Lower lobe of right lung (tissue), 2 donors: ENCODE results near the gene EXOC3L4. TPM values are rescaled to one million over a fixed set of nuclear protein-coding genes. Genes with fewer than 3 reads are reported as not detected.
A peak's percentile ranks its signal among the peaks of the same experiment; 100 is the strongest.

Experiments used
- ATAC-seq, 2 donors: fragments of 200-7000 bp; cut with Tn5 transposase; one replicate each; pipeline ENCODE4 v1.9.1; 2020 to 2022; ENCODE audit warnings: mild to moderate bottlenecking in 2 of 2, moderate library complexity in 2 of 2
- DNase-seq: peaks from one replicate; pipeline ENCODE4 v3.0.0-alpha.2; 2020
- H3K27ac ChIP-seq: fragments of 200-600 bp; one replicate; pipeline ENCODE4 v1.8.0; 2022
- H3K27me3 ChIP-seq: fragments of 200-600 bp; one replicate; pipeline ENCODE4 v1.8.0; 2022; ENCODE audit warnings: low read depth
- H3K36me3 ChIP-seq: fragments of 200-600 bp; one replicate; pipeline ENCODE4 v1.8.0; 2022; ENCODE audit warnings: mild to moderate bottlenecking
- H3K4me1 ChIP-seq: fragments of 200-600 bp; one replicate; pipeline ENCODE4 v1.8.0; 2022
- H3K4me3 ChIP-seq: fragments of 200-600 bp; one replicate; pipeline ENCODE4 v1.8.0; 2022; ENCODE audit warnings: mild to moderate bottlenecking
- H3K9me3 ChIP-seq: fragments of 200-600 bp; one replicate; pipeline ENCODE4 v1.8.0; 2022
- intact Hi-C: fragments of 100-400 bp; cut with DNase I; formaldehyde crosslinking; loops from one replicate; pipeline ENCODE4 v1.11.0; 2022
- total RNA-seq: library from RNA; stranded (reverse); fragmentation: NEBNext Ultra II Directional; extraction: Animal tissue kit (Norgen Biotek cat#: 25700); gene quantifications from one replicate; pipeline ENCODE4 v1.2.1, GENCODE V29; 2021
- TF ChIP-seq, protein P1 (sequence below): fragments of 200-600 bp; IDR thresholded peaks from one replicate; pipeline ENCODE4 v1.8.0; 2022; ENCODE audit warnings: antibody characterized with exemption, mild to moderate bottlenecking
- donor health status: DM: no; HTN: yes; CAD: no; lungs with severe emphysema.

The EXOC3L4 gene
- total RNA-seq, 1 donor from 2014 or later, result 3.6 TPM

DNA sequence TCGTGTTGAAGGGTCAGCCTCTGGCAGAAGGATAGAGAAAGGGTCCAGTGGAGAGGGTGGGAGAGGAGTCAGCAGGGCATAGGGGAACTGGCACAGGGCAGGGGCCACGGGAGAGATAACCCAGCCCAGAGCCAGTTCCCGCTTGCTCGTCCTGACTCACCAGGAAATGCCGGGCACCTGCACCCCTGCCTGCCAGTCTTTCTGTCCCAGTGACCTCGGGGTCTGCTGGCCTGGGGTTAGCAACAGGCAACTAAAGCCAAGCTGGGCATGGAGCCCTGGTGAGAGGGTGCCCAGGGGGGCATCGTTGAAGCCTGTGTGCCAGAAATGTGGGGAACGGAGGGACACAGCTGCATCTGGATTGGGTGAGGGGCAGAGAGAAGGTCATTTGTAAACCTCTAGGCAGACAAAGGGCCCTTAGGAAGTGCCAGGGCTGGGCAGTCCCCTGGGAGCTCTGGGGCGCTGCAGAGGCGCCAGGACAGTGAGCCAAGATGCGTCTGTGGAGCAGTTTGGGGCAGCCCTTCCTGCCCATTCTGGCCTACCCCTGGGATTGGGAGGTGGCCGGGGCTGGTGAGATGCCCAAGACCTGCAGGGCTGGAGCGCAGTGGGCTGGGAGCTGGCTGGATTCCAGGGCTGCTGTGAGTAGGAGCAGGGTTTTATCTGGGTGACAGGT, 34.2 kb downstream of the EXOC3L4 start:
- no peak overlapping the region for H3K27ac ChIP-seq
- no peaks in the 10 kb centered on the region for H3K9me3 ChIP-seq
- peak; percentile 41 for DNase-seq
- TF ChIP-seq, protein P1, sequence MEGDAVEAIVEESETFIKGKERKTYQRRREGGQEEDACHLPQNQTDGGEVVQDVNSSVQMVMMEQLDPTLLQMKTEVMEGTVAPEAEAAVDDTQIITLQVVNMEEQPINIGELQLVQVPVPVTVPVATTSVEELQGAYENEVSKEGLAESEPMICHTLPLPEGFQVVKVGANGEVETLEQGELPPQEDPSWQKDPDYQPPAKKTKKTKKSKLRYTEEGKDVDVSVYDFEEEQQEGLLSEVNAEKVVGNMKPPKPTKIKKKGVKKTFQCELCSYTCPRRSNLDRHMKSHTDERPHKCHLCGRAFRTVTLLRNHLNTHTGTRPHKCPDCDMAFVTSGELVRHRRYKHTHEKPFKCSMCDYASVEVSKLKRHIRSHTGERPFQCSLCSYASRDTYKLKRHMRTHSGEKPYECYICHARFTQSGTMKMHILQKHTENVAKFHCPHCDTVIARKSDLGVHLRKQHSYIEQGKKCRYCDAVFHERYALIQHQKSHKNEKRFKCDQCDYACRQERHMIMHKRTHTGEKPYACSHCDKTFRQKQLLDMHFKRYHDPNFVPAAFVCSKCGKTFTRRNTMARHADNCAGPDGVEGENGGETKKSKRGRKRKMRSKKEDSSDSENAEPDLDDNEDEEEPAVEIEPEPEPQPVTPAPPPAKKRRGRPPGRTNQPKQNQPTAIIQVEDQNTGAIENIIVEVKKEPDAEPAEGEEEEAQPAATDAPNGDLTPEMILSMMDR, result no peak
- ATAC-seq, result no peak
- peaks cover 61% of the 10 kb centered on the region for H3K36me3 ChIP-seq
- no peak overlapping the region for H3K4me3 ChIP-seq
- H3K27me3 ChIP-seq, result no peaks in the 10 kb centered on the region
- peaks cover 62% of the 10 kb centered on the region for H3K4me1 ChIP-seq
- intact Hi-C loops, result no loop called here

DNA sequence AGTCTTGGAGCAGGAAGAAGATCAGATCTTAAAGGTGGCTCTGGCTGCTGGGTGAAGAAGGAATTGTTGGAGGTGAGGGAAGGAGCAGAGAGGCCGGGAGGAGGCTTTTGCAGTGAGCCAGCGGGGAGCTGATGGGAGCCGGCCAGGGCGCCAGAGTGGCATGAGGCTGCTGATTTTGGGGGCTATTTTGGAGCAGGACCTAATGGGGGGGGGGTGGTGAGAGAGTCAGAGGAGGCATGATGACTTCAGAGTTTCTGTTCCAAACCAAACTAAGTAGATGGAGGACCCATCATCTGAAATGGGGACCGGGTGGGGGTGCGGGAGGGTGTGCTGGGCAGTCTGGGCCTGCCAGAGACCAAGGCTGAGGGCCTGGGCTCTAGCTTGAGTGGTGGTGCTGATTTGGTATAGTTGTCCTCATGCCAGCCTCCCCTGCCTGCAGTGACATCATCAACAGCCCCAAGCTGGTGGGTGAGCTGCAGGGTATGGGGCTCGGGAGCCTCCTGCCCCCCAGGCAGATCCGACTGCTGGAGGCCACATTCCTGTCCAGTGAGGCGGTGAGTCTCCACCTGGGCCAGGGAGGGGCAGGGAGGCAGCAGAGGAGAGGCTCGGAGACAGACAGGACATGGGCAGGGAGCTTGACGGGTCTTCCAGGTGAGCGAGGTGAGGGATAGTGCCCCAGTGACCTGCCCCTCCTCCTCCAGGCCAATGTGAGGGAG, 34.9 kb downstream of the EXOC3L4 start:
- DNase-seq (no peak), ATAC-seq (no peak)
- Histone ChIP-seq H3K4me3 (no peak overlapping the region), H3K36me3 (peaks cover 66% of the 10 kb centered on the region), H3K9me3 (no peaks in the 10 kb centered on the region), H3K27ac (no peak overlapping the region), H3K4me1 (peaks cover 55% of the 10 kb centered on the region), H3K27me3 (no peaks in the 10 kb centered on the region)
- intact Hi-C loops, result no loop called here
- TF ChIP-seq, protein P1, result no peak

- no peak for DNase-seq
These were observed 35.7 kb downstream of the EXOC3L4 start for GRCh38 chr14:103130017-103130764.

GRCh38 chr14:103130965-103131364, 36.4 kb downstream of the EXOC3L4 start:
- Histone ChIP-seq H3K27ac (no peak overlapping the region), H3K4me3 (no peak overlapping the region), H3K36me3 (peaks cover 81% of the 10 kb centered on the region), H3K9me3 (no peaks in the 10 kb centered on the region), H3K27me3 (no peaks in the 10 kb centered on the region), H3K4me1 (peaks cover 40% of the 10 kb centered on the region)
- intact Hi-C loops, result no loop called here
- no peak for DNase-seq
- TF ChIP-seq, protein P1, result no peak
- no peak for ATAC-seq

More at GRCh38 chr14:103130017-103130764, 35.7 kb downstream of the EXOC3L4 start:
- no peaks in the 10 kb centered on the region for H3K27me3 ChIP-seq
- TF ChIP-seq, protein P1, result no peak
- no peak overlapping the region for H3K4me3 ChIP-seq
- ATAC-seq, result no peak
- H3K9me3 ChIP-seq, result no peaks in the 10 kb centered on the region
- H3K4me1 ChIP-seq, result peaks cover 48% of the 10 kb centered on the region
- intact Hi-C loops, result no loop called here
- H3K36me3 ChIP-seq, result peaks cover 74% of the 10 kb centered on the region
- H3K27ac ChIP-seq, result no peak overlapping the region

DNA sequence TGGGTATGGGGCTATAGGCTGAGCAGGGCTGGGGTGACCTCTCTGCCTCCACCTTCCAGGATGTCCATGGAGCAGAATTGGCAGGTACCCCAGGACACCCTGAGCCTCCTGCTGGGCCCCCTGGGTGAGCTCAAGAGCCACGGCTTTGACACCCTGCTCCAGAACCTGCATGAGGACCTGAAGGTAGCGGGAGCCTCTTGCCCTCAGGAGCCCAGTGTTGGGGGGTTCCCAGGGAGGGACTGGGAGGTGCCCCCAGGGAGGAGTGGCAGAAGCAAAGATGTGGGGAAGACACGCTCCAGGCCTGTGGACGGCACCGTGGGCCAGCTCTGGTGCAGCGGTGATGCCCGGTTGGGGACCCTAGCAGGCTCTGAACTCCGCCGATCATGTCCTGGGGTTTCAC, 37.1 kb downstream of the EXOC3L4 start:
- H3K36me3 ChIP-seq, result peaks cover 84% of the 10 kb centered on the region

More for the DNA sequence above, 37.1 kb downstream of the EXOC3L4 start:
- no peak overlapping the region for H3K4me3 ChIP-seq
- TF ChIP-seq, protein P1, result no peak
- no peak for DNase-seq
- H3K4me1 ChIP-seq, result peaks cover 34% of the 10 kb centered on the region
- H3K9me3 ChIP-seq, result no peaks in the 10 kb centered on the region
- H3K27ac ChIP-seq, result no peak overlapping the region
- H3K27me3 ChIP-seq, result no peaks in the 10 kb centered on the region
- ATAC-seq, result no peak
- intact Hi-C loops, result no loop called here
